Right lobe of liver (tissue), 6 donors: ENCODE data around the gene LARP4B. TPM values are rescaled to one million over a fixed set of nuclear protein-coding genes. Genes with fewer than 3 reads are reported as not detected.

Source experiments
- ATAC-seq, 4 donors: fragments of 200-7000 bp; cut with Tn5 transposase; one replicate each; pipeline ENCODE4 v1.9.1; 2020; ENCODE audit warnings: mild to moderate bottlenecking in 4 of 4, moderate library complexity in 4 of 4
- DNase-seq, 3 donors: peaks; one replicate each; pipeline ENCODE4 v3.0.0-alpha.2; 2020
- H3K27ac ChIP-seq, 3 donors: fragments of 200-600 bp; one replicate each; pipeline ENCODE4 v1.8.0; 2022
- H3K27me3 ChIP-seq, 2 donors: fragments of 200-600 bp; one replicate each; pipeline ENCODE4 v1.8.0; 2022
- H3K36me3 ChIP-seq, 4 donors: fragments of 200-600 bp; sonication (generic) in 1 of 4; one replicate each; pipeline versions ENCODE4 v1.5.1 to v1.8.0; 2017 to 2022; ENCODE audit warnings: control low read depth in 1 of 4
- H3K4me1 ChIP-seq, 4 donors: fragments of 200-600 bp; sonication (generic) in 1 of 4; one replicate each; pipeline versions ENCODE4 v1.5.1 to v1.8.0; 2017 to 2022; ENCODE audit warnings: control low read depth in 1 of 4
- H3K4me3 ChIP-seq, 3 donors: fragments of 200-600 bp; one replicate each; pipeline ENCODE4 v1.8.0; 2022
- H3K9me3 ChIP-seq, 4 donors: fragments of 200-600 bp; sonication (generic) in 1 of 4; one replicate each; pipeline versions ENCODE4 v1.5.1 to v1.8.0; 2017 to 2022; ENCODE audit warnings: control low read depth in 1 of 4
- CTCF ChIP-seq, 4 donors: fragments of 200-600 bp in 3 of 4; fragments of 450-650 bp in 1 of 4; IDR thresholded peaks; one replicate each; pipeline versions ENCODE4 v1.5.1 to v1.8.0; 2016 to 2022; ENCODE audit warnings: antibody characterized with exemption in 4 of 4, mild to moderate bottlenecking in 2 of 4
- POLR2A ChIP-seq: fragments of 450-650 bp; IDR thresholded peaks from one replicate; pipeline ENCODE4 v1.6.1; 2017; ENCODE audit warnings: antibody characterized with exemption, mild to moderate bottlenecking
- WGBS: methylation state at CpG from one replicate; pipeline ENCODE4 v1.1.6; 2018; ENCODE audit warnings: low coverage, low lambda C conversion rate; ENCODE audit not compliant: insufficient coverage; ENCODE audit errors: missing lambda C conversion rate; 5-methylcytosine and 5-hydroxymethylcytosine counted together
- intact Hi-C, 2 donors: fragments of 100-400 bp; cut with DNase I; formaldehyde crosslinking; loops; one replicate each; pipeline versions ENCODE4 v1.11.2 to v1.14.1; 2022
- total RNA-seq, 6 experiments: library from RNA; depleted of rRNA in 2 of 6; stranded (reverse); fragments of >200 nt in 2 of 6; fragmentation: NEBNext Ultra II Directional in 3 of 6; extraction: Animal tissue kit (Norgen Biotek cat#: 25700) in 3 of 6; gene quantifications; one replicate each; pipeline versions ENCODE4 v1.1.0 to v1.2.4, GENCODE V29; 2016 to 2023
- donor health status: DM: no; HTN: yes; CAD: no.
- donor health status: DM: no; HTN: no; CAD: no.
- donor health status: DM: no; HTN: no; CAD: no.
- donor health status: DM: no; HTN: yes; CAD: no.
- donor health status: DM: no; HTN: yes; CAD: no.

The LARP4B gene
- total RNA-seq, 6 experiments from 2014 or later = 22.4 to 35.9 (median 31.7) TPM

- H3K4me3 ChIP-seq = no peak overlapping the region
- DNase-seq = no peak
- H3K4me1 ChIP-seq = no peaks in the 10 kb centered on the region
- WGBS = 71% methylated on average over 8 of the region's 9 CpGs
- intact Hi-C loops = no loop called here
- no peak for TF ChIP-seq POLR2A
- TF ChIP-seq CTCF (IDR thresholded peaks at IDR 0.05) = no peak
- peaks cover 5 to 88% (median 27%) of the 10 kb centered on the region in 4 donors for H3K36me3 ChIP-seq
- ATAC-seq = no peak
- no peak overlapping the region for H3K27ac ChIP-seq
- H3K27me3 ChIP-seq = no peaks in the 10 kb centered on the region
- H3K9me3 ChIP-seq = no peaks in the 10 kb centered on the region
Measured at GRCh38 chr10:811379-812175, 119.9 kb downstream of the LARP4B start.

GRCh38 chr10:810351-810846, 121.1 kb downstream of the LARP4B start:
- TF ChIP-seq CTCF (IDR thresholded peaks at IDR 0.05) (peak in 3 of 4 donors; percentile 26 to 48 (median 28)), POLR2A (no peak)
- H3K27me3 ChIP-seq = no peaks in the 10 kb centered on the region
- no peaks in the 10 kb centered on the region for H3K9me3 ChIP-seq
- 78% methylated on average over 8 of the region's 16 CpGs for WGBS
- ATAC-seq (peak; percentile 57 to 67 (median 62)), DNase-seq (no peak)
- H3K4me1 ChIP-seq = no peaks in the 10 kb centered on the region
- peaks cover 5 to 76% (median 27%) of the 10 kb centered on the region in 4 donors for H3K36me3 ChIP-seq
- H3K4me3 ChIP-seq = no peak overlapping the region
- intact Hi-C loops = no loop called here
- no peak overlapping the region for H3K27ac ChIP-seq

GRCh38 chr10:809671-810350, 121.7 kb downstream of the LARP4B start:
- intact Hi-C loops = no loop called here
- no peaks in the 10 kb centered on the region for H3K27me3 ChIP-seq
- no peak for ATAC-seq
- peak in 1 of 3 donors; percentile 39 for DNase-seq
- H3K36me3 ChIP-seq = peaks cover 4 to 72% (median 26%) of the 10 kb centered on the region in 4 donors
- no peaks in the 10 kb centered on the region for H3K4me1 ChIP-seq
- no peak overlapping the region for H3K27ac ChIP-seq
- H3K4me3 ChIP-seq = no peak overlapping the region
- no peaks in the 10 kb centered on the region for H3K9me3 ChIP-seq
- TF ChIP-seq CTCF (IDR thresholded peaks at IDR 0.05) (no peak), POLR2A (no peak)
- 93% methylated on average over 19 of the region's 29 CpGs for WGBS

GRCh38 chr10:807958-808353, 123.5 kb downstream of the LARP4B start:
- Histone ChIP-seq H3K4me3 (no peak overlapping the region), H3K36me3 (peaks cover 0 to 53% (median 18%) of the 10 kb centered on the region in 4 donors), H3K27me3 (no peaks in the 10 kb centered on the region), H3K4me1 (no peaks in the 10 kb centered on the region), H3K9me3 (no peaks in the 10 kb centered on the region), H3K27ac (no peak overlapping the region)
- DNase-seq (no peak), ATAC-seq (no peak)
- 90% methylated on average over 7 of the region's 9 CpGs for WGBS
- intact Hi-C loops = no loop called here
- TF ChIP-seq POLR2A = no peak
- no peak for TF ChIP-seq CTCF (IDR thresholded peaks at IDR 0.05)
